ENCODE data around the gene AGR2. TPM values are rescaled to one million over a fixed set of nuclear protein-coding genes. Genes with fewer than 3 reads are reported as not detected.

The AGR2 gene
- total and polyA plus RNA-seq, 10 of the 15 experiments (the other 5 are each of a cell fraction or from before 2014, with no cell fraction given) = 0.67 TPM; not detected in 9

DNA sequence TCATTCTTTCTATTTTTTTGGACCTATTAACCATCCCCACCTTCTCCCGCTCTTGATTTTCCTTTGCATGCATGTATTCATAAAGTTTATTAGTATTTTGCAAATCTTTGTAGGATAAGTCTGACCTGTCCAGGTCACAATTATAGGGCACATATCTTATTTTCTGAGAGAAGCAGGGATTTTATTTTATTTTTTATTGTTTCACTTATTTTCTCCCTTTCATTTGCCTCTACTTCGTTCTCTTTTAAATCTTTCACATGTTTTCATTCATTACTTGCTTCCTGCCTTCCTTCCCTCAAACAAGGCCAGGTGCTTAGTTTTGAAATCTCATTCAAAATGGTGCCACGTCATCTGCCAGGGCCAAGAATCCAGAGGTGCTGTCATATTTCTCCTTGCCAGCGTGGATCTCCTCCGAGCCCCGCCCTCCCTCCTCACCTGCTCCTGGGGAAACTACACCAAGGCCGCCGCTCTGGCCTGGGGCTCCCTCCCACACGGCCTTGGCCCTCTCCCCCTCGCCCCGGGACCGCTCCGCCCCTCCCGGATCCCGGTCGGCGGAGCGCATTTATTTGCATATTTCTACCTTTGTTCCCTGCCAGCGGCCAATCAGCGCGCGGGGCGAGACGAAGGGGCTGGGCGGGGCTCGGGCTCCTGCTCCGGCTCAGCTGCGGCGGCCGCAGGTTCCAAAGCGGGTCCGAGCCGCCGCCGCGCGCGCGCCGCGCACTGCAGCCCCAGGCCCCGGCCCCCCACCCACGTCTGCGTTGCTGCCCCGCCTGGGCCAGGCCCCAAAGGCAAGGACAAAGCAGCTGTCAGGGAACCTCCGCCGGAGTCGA lies 51.5 kb downstream of the AGR2 start, which contains the start of gene TSPAN13:
Gene TSPAN13, plus strand, starts transcription at position 654 of the 830 bp plus-strand sequence. CDS start 213 bp downstream, outside the sequence.
- no peak within 1 kb of the TSS for H3K27ac ChIP-seq (ENCODE audit: control insufficient read depth, insufficient read depth)
- POLR2A ChIA-PET = no interaction called here
- peak within 1 kb of the TSS; percentile 64; the same call in 1 of the 2 replicates for H3K4me2 ChIP-seq (ENCODE audit: control insufficient read depth, insufficient read depth)
- H3K27me3 ChIP-seq (replicated peaks in 1 of 2; ENCODE audit: control insufficient read depth in 2 of 2, insufficient read depth in 2 of 2, low read length in 1 of 2) = peaks cover 6 to 18% of the 10 kb centered on the region in 2 experiments
- H4K20me1 ChIP-seq (ENCODE audit: control insufficient read depth, insufficient read depth) = no peaks in the 10 kb centered on the region
- H3K36me3 ChIP-seq (ENCODE audit: control insufficient read depth in 2 of 2, insufficient read depth in 2 of 2, low read length in 1 of 2) = no peaks in the 10 kb centered on the region
- CTCF ChIA-PET = no interaction called here
- TF ChIP-seq NFYB (IDR thresholded peaks at IDR 0.05; ENCODE audit: insufficient read depth, low read depth, low read length) (peak; percentile 40; the same call in 1 of the 2 replicates), EP300 (IDR thresholded peaks at IDR 0.05; ENCODE audit: borderline replicate concordance in 1 of 2, control insufficient read depth in 1 of 2, low read depth in 2 of 2, low read length in 2 of 2) (no peak)
- in situ Hi-C loops (cut with MboI) (no loop called here), intact Hi-C loops (cut with micrococcal nuclease; ENCODE audit: unreplicated experiment) (no loop called here)
- FAIRE-seq (no peak), ATAC-seq (no peak; the same call in 2 of the 3 replicates), DNase-seq (ENCODE audit: low read depth, low spot score) (no peak)
- WGBS (ENCODE audit: insufficient coverage, insufficient replicate concordance, low lambda C conversion rate, missing lambda C conversion rate) = 8% methylated on average over 36 of the region's 48 CpGs
- no peaks in the 10 kb centered on the region for H3K79me2 ChIP-seq (ENCODE audit: control insufficient read depth, insufficient read depth, low read length)
- H3K9ac ChIP-seq (ENCODE audit: control insufficient read depth, insufficient read depth, low read length) = no peak within 1 kb of the TSS
- SMC1A ChIA-PET (ENCODE audit: uncharacterized antibody, unreplicated experiment) = no interaction called here
- peak within 1 kb of the TSS; percentile 31; the same call in 1 of the 2 replicates for H3K4me3 ChIP-seq
- no TSS peak for BruUV-seq (replicated peaks)
- no peaks in the 10 kb centered on the region for H3K9me3 ChIP-seq (replicated peaks; ENCODE audit: control insufficient read depth, insufficient read depth, low read length)
- no peak within 1 kb of the TSS; the same call in 1 of the 2 replicates for H2AFZ ChIP-seq (ENCODE audit: control insufficient read depth, low read depth, low read length)
- RAD21 ChIA-PET (ENCODE audit: unreplicated experiment) = no interaction called here
- H3K4me1 ChIP-seq (ENCODE audit: control insufficient read depth, insufficient read depth, low read length) = no peaks in the 10 kb centered on the region

DNA sequence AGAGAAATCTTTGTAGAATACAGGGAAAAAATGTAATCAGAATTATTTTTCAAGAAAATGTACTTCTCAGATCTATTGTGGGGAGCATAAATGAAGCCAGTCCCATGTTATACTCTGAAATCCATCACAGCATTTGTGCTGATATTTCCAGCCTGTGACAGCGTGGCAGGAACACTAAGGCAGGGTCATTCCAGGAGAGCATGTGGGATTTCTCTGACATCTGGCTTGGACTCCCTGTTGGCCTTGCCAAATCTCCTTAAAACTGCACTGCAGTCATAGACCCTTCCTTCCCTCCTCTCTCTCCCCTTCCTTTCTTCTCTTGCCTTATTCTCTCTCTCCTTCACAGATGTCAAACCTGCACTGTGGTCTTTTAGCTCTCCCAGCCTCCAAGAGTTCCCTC lies 57.7 kb downstream of the AGR2 start:
- Histone ChIP-seq H3K4me3 (no peak overlapping the region), H3K9ac (ENCODE audit: control insufficient read depth, insufficient read depth, low read length) (no peak overlapping the region), H3K27ac (ENCODE audit: control insufficient read depth, insufficient read depth) (no peak overlapping the region), H2AFZ (ENCODE audit: control insufficient read depth, low read depth, low read length) (no peak overlapping the region), H3K4me1 (ENCODE audit: control insufficient read depth, insufficient read depth, low read length) (no peaks in the 10 kb centered on the region), H4K20me1 (ENCODE audit: control insufficient read depth, insufficient read depth) (no peaks in the 10 kb centered on the region), H3K36me3 (ENCODE audit: control insufficient read depth in 2 of 2, insufficient read depth in 2 of 2, low read length in 1 of 2) (no peaks in the 10 kb centered on the region), H3K27me3 (replicated peaks in 1 of 2; ENCODE audit: control insufficient read depth in 2 of 2, insufficient read depth in 2 of 2, low read length in 1 of 2) (peaks cover 1 to 4% of the 10 kb centered on the region in 2 experiments; a peak in 2 of 4 replicates), H3K79me2 (ENCODE audit: control insufficient read depth, insufficient read depth, low read length) (no peaks in the 10 kb centered on the region), H3K9me3 (replicated peaks; ENCODE audit: control insufficient read depth, insufficient read depth, low read length) (no peaks in the 10 kb centered on the region), H3K4me2 (ENCODE audit: control insufficient read depth, insufficient read depth) (no peak overlapping the region)
- FAIRE-seq = no peak
- ChIA-PET POLR2A (no interaction called here), RAD21 (ENCODE audit: unreplicated experiment) (no interaction called here), SMC1A (ENCODE audit: uncharacterized antibody, unreplicated experiment) (interaction anchor here (1.0 kb wide), 1 partner anchor 9 kb away, joined by 3 read pairs; no protein-coding TSS in a partner anchor), CTCF (no interaction called here)
- in situ Hi-C loops (cut with MboI) = no loop called here
- no peak for ATAC-seq
- intact Hi-C loops (cut with micrococcal nuclease; ENCODE audit: unreplicated experiment) = no loop called here
- WGBS (ENCODE audit: insufficient coverage, insufficient replicate concordance, low lambda C conversion rate, missing lambda C conversion rate) = 5% methylated on average over 1 of the region's 1 CpG
- DNase-seq (ENCODE audit: low read depth, low spot score) = no peak
- no TSS peak for BruUV-seq (replicated peaks)
- TF ChIP-seq STAT1 (conservative IDR thresholded peaks at IDR 0.05) (no peak), EGR1 (IDR thresholded peaks at IDR 0.05; ENCODE audit: borderline replicate concordance in 1 of 2, low read depth in 2 of 2, low read length in 2 of 2) (no peak), EZH2 (IDR thresholded peaks at IDR 0.05; ENCODE audit: borderline replicate concordance, control insufficient read depth, low read depth, low read length) (no peak), JUND (IDR thresholded peaks at IDR 0.05; ENCODE audit: low read depth, low read length) (no peak), KLF5 (IDR thresholded peaks at IDR 0.05; ENCODE audit: partially characterized antibody) (no peak)
- TF ChIP-seq, protein P1, sequence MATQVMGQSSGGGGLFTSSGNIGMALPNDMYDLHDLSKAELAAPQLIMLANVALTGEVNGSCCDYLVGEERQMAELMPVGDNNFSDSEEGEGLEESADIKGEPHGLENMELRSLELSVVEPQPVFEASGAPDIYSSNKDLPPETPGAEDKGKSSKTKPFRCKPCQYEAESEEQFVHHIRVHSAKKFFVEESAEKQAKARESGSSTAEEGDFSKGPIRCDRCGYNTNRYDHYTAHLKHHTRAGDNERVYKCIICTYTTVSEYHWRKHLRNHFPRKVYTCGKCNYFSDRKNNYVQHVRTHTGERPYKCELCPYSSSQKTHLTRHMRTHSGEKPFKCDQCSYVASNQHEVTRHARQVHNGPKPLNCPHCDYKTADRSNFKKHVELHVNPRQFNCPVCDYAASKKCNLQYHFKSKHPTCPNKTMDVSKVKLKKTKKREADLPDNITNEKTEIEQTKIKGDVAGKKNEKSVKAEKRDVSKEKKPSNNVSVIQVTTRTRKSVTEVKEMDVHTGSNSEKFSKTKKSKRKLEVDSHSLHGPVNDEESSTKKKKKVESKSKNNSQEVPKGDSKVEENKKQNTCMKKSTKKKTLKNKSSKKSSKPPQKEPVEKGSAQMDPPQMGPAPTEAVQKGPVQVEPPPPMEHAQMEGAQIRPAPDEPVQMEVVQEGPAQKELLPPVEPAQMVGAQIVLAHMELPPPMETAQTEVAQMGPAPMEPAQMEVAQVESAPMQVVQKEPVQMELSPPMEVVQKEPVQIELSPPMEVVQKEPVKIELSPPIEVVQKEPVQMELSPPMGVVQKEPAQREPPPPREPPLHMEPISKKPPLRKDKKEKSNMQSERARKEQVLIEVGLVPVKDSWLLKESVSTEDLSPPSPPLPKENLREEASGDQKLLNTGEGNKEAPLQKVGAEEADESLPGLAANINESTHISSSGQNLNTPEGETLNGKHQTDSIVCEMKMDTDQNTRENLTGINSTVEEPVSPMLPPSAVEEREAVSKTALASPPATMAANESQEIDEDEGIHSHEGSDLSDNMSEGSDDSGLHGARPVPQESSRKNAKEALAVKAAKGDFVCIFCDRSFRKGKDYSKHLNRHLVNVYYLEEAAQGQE (IDR thresholded peaks at IDR 0.05; ENCODE audit: low read depth, low read length) = no peak
- TF ChIP-seq, protein P2, sequence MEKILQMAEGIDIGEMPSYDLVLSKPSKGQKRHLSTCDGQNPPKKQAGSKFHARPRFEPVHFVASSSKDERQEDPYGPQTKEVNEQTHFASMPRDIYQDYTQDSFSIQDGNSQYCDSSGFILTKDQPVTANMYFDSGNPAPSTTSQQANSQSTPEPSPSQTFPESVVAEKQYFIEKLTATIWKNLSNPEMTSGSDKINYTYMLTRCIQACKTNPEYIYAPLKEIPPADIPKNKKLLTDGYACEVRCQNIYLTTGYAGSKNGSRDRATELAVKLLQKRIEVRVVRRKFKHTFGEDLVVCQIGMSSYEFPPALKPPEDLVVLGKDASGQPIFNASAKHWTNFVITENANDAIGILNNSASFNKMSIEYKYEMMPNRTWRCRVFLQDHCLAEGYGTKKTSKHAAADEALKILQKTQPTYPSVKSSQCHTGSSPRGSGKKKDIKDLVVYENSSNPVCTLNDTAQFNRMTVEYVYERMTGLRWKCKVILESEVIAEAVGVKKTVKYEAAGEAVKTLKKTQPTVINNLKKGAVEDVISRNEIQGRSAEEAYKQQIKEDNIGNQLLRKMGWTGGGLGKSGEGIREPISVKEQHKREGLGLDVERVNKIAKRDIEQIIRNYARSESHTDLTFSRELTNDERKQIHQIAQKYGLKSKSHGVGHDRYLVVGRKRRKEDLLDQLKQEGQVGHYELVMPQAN (conservative IDR thresholded peaks at IDR 0.05) = no peak

Measured in GM12878 (cell line).